Kasumi-1 (cell line): ENCODE results near the gene HIVEP3.
"Not testable (repeated sequence)": the region's sequence is repeated elsewhere in the genome, so short reads cannot be mapped to it uniquely, and the experiment has no call there.

Experiments used
- DNase-seq, 2 experiments: peaks; one replicate each; lab custom pipeline; 2025; lab: John Stamatoyannopoulos, UW

Gene HIVEP3

DNA sequence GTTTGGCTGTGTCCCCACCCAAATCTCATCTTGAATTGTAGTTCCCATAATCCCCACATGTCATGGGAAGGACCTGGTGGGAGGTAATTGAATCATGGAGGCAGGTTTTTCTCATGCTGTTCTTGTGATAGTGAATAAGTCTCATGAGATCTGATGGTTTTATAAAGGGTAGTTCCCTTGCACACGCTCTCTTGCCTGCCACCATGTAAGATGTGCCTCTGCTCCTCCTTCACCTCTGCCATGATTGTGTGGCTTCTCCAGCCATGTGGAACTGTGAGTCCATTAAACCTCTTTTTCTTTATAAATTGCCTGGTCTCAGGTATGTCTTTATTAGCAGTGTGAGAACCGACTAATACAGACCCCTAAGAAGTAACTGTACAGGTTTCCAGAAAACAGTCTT, 2.5 kb upstream of the HIVEP3 start:
- not testable (repeated sequence) for DNase-seq

DNA sequence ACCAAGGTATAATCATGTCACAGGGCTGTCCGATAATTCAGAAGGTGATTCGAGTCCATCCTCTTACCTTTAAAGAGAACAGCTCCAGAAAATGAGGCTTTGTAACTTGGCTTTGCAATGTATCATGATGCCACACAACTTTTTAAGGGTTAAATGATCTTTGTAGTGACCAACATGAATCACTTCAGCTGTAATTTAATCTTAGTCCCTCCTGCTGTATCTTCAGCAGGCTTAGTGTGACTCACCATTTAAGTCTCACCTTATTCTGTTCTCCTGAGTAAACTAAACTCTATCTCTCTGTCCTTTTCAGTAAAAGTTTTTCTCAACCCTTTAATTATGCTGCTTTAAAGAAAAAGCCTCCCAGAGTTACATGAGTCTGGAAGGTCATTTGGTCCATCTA, 1.9 kb upstream of the HIVEP3 start:
- DNase-seq, result no peak

DNA sequence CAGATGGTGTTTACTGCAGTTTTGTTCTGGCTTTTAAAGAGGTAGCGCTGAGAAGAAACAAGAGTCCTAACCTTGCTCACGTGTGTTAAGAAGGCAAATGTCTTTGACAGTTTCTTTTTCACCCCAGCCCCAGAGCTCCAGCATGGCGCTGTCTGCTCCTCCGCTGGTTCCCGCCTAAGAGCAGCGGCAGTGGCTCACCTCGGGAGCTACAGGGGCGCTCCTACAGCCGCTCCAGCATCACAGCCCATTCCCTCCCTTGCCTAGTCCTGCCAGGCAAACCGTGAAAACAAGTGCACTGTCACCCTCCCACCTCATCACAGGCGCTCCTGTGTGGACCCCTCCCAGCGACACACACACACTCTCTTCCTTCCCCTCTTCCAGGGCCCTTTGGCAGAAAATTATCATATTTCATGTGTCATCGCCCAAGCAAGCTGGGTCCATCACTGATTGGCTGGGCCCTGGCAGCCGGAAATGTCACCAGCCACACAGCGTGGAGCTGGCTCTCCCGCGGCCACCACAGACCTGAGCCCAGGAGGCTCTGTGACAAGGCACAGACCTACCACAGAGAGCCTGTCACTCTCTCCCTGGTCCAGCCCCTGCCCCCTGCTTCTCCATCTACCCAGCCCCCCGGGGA, 1.2 kb upstream of the HIVEP3 start:
- no peak for DNase-seq

DNA sequence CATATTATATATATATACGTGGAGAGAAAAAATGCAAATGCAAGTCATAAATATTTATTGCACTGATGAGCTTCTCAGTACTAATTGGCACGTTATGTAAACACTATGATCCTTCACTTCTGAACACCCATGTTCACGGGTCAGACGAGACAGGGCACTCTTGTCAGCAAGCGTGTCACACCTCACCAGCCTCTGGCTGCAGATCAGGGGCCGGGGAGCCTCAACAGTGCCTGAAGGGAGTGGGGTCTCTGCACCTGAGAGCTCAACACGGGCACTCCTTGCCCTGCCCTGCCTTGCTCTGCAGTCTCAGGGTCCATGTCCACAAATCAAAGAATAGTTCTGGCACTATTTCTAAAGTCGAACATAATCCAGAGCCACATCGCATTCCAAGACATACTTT, 409 bp upstream of the HIVEP3 start:
- no peak for DNase-seq

DNA sequence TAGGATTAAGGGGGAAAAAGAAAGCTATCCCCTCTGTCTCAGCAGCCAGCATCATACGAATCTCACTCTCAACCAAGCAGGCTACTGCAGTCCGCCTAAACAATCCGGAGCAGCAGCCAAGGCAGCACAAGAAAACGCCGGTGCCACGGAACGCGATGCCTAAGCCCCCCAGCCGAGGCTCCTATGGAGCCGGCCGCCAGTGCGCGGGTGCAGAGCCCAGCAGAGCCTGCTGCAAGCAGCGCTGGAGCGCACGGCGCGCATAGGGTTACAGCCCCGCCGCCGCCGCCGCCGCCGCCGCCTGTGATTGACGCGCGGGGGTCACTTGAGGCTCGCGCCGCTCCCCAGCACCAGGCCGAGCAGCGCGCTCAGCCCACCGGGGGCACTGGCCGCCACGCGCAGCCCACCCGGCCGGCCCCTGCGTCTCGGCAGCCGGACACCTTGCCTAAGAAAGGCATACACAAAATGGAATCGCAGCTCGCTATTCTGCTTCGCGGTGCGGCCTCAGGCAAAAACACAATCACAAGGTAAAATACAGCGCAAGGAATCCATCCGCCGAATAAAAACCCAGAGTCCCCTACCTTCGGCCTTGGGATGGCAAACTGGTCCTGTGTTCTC, 780 bp downstream of the HIVEP3 start:
- DNase-seq, result no peak

DNA sequence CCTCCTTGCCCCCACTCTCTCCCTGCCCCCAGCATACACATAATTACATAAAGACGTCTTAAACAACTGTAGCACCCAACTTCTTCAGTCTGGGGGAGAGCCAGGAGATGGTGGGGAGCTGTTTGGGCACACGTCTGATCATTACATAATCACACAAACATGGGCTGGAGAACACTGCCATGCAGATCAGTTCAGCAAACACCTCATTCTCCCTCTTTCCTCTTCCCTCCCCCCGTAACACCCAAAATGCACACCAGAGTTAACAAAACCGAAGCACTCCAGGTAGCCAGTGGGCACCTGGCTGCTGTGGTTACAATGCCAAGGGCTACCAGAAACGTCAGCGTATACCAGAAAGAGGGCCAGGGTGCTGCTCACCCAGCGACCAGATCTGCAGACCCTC, 1.6 kb downstream of the HIVEP3 start:
- no peak for DNase-seq

DNA sequence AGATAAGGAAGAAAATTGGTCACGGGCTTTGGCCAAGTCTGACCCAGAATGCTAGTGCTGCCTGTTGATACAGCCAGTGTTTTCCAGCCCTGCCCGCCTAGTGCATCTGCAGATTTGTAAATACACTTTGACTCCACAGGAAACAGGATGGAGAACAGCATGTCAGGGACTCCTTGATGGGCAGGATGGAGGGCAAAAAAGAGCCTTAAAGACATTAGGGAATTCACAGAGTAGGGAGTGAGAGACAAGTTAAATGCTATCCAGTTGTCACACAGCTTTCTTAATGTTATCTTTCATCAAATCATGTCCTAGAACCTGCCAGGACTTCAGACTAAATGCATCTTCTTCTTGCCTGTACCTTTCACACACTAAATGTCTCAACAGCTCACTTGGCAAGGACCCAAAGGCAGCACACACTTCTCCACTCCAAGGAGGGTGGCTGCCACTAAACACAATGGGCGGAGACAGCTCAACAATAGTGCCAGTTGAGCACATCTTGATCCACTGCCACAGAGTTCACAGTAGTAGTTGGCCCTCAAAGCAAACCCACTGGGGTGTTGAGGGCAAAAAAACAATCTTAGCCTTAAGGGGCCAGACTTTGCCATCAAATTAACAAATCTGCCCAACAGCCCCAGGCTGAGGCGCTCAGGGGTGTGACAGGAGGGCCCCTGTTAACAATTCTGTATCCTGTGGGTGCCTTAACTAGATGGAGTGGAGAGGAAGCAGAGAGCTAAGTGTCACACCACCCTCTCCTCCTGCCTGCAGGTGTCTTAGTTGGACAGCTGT, 2.7 kb downstream of the HIVEP3 start:
- DNase-seq, result no peak

DNA sequence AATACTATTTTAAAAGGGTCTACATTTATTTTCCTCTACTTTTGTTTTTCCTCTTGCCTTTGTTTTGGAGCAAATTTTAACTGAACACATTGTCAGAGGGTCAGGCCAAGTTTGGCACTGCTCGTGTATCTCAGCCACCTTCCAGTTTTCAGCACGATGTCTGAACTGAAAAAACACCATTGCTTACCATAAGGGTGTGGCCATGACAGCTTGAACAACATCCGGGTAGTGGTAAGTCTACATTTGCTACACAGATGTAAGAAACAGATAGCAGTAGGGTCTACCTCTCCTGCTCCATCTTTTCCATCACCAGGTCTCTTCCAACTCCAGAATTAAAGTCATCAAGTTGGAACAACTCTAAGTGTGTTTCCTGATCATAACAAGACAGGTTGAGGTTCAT, 4.2 kb downstream of the HIVEP3 start:
- no peak for DNase-seq

DNA sequence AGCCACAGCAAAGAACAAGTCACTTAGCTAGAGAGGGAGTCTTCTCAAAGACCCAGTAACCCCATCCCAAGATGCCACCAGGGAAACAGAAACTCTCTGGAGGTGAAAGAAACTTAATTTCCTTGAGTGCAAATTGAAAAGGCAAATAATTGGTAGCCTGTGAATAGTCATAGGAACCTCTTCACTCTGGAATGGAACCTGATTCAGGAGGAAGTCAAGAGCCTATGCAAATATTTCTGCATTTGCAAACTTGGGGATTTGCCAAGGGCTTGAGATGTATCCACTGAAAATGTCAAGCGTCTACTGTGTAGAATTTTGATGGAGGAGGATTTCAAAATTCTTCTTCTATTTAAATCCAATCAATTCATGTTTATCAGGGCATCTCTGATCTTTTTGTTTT, 5.7 kb downstream of the HIVEP3 start:
- DNase-seq, result no peak

DNA sequence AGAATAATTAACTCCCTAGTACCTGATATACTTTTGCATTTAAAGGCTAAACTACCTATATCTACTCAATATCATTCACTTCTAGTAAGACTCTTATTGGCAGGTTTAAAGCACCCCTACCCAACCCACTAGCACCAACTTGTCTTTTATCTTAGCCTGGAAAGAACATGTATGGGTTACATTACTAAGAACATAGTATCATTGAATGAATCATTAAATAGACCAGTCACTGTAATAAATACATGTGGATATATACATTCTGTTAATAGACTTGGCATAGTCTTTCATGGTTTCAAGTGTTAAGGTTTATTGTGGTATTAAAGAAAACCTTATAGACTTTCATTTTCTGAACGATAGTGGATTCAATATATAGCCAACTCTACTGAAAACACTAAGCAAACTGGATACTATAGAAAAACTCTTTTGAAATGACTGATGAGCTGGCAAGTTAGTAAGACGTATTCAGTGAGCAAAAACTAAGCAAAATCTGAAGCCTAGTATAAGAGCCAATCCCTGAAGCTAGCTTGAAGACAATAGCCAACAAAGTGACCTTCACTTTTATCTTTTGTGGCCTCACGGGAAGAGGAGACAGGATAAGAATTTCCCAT, 10.3 kb downstream of the HIVEP3 start:
- DNase-seq, result no peak

DNA sequence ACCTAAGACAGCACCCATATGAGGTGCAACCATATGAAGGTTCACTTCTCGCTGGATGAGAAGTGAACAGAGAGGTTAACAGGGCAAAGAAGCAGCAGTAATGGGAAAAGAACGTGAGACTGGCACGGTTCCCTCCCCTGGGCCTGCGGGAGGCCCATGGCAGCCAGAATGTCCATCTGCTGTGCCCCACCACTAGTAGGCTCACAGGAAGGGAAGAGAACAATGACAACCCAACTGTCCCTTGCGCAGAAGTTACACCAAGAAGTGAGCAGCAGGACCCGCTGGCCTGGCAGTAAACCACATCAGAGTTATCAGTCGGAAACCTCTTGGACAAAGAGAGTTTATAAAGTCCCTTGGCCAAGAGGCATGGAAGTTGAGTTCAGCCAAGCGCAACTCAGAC, 11.3 kb downstream of the HIVEP3 start:
- DNase-seq, result no peak

DNA sequence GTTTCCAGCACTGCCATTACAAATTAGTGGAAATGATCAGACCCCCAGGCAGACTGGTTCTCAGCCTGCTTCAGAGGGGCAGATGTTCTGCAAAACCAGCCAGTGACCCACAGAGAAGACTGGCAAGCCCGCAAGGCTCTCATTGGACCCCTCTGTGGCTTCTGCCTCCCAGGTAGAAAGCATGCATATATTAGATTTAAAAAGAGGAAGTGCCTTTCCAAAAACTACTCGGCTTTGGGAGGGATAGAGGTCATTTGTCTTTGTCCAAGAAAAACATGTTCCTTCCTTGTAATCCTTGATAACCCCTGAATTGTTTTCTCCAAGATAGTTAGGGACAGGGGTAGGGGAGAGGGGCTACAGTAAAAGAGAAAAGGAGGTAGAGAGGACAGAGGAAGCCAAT, 11.8 kb downstream of the HIVEP3 start:
- peak in 1 of 2 experiments; percentile 1 for DNase-seq

DNA sequence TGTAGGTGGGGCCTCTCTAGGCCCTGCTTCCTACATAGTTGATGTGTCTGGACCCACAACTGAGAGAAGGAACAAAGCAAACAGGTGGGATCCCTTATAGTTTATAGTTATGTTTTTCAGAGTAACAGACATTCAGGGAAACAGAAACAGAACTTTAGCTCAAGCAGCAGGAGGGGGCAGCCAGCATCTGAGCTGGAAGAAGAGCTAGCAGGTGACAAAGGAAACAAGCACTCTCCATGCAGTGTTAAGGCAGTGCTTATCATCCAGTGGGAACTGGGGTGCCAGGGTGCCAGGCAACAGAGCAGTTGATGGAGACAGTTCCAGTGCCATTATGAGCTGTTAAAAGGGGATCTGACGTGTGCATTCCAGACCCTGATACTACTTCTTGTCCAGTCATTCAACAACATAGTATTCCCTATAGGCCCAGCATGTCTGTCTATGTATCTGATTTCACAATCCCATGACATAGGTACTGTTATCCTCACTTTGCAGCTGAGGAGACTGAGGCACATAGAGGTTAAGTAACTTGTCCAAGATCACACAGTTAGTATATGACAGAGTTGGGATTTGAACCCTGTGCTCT, 13.5 kb downstream of the HIVEP3 start:
- no peak for DNase-seq

DNA sequence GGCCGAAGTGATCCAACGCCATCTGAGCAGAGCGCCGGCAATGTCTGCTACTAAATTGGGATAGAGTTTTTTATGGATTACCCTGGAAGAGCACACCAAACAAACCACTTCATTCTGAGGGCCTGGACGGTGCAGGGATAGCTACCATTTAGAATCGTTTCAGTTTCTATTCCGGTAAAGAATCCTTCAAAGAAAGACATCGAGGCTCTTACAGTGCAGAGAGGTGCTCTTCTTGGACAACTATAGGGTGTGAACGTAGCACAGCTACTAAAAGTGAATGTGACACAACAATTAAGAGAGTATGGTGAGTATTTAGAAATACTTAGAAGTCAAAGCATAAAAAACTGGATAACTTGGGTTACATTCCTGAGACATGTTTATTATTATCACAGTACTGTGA, 16.1 kb downstream of the HIVEP3 start:
- no peak for DNase-seq

DNA sequence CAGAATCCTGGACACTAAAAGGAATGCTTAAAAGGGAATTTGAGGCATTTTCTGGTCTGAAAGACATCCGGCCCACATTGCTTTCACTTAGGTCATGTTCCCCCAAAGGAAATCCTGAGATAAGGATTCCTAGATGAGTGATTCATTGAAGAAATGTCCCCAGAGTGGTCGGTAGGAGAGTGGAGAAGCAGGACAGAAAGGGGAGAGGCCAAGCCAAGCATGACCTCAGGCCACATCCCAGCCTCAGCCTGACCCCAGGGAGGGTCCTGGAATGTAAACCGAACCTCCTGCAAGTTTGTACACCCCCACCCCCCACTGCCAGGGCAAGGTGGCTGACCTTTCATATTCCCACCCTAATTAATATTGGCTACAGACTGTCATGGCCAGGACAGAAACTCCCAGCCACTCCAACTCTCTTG, 16.6 kb downstream of the HIVEP3 start:
- no peak for DNase-seq

DNA sequence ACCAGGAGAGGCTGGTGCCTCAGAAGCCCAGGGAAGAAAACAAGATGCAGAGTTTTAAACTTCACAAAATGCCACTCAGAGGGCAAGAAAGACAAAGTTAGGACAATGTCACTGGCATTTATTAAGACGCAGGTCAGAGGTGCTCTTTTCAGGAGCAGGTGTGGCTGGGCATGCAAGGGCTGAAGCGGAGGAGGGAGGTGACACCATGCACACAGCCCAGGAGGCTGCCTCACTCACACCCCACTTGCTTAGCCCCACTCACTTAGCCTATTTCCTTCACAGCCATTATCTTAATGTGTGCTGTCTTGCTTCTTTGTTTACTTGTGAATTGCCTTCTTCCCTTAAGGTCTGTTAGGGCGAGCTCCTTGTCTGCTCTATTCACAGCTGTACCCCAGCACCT, 17.2 kb downstream of the HIVEP3 start:
- no peak for DNase-seq

DNA sequence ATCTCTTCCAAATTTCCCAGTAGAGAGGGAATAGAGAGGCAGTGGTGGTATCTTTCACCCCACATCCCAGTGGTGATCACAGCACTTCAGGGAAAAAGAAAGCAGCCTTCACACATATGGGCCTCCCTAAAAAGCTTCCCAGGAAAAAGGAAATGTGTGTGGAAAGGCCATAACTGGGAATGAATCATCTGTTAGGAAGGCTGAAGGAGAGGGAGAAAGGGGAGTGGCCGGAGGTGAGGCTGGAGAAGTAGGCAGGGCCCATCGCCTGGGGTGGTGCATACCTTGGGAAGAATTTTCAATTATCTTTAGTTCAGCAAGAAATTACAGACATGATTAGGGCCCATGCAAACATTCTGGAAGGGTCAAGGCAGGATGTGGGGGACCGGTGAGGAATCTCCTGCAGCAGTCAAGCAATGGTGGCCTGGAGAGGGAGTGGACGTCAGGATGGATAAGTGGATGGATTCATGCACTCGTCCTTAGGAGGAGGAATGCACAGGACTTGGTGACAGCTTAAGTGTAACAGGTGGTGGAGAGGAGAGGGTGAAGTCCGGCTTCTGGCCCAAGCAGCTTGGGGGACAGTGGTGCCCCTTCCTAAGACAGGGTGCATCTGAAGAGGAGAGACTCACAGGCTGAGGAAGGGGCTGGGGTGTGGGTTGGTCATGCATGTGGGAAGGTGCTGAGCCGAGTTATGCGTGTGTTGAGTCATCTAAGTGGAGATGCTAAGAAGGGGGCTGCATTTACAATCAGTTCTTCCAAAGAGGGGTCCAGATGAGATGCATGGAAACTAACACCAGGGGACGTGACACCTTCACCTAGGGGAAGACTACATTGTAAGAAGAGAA, 17.9 kb downstream of the HIVEP3 start:
- no peak for DNase-seq

DNA sequence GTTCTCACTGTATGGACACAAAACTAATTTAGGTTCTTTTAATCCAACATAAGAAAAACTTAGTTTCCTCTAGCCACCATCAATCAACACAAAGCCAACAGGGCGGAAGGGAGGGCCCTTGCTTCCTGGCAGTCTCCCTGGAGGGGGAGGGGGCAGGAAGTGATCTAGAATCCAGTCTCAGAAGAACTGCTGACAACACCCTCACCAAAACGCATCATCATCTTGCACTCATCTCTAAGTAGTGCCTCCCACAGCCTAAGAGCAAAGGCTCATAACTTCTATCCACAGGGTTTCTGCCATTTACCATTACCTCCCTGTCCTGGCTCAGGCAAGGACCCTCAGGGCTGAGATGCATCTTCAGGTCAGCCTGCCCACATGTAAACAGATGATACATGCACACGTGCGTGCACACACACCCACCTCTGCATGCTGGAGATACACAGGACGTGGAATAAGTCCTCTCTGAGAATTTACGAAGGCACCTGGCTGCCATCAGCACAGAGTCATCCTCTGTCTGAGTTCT, 20.5 kb downstream of the HIVEP3 start:
- DNase-seq, result no peak

DNA sequence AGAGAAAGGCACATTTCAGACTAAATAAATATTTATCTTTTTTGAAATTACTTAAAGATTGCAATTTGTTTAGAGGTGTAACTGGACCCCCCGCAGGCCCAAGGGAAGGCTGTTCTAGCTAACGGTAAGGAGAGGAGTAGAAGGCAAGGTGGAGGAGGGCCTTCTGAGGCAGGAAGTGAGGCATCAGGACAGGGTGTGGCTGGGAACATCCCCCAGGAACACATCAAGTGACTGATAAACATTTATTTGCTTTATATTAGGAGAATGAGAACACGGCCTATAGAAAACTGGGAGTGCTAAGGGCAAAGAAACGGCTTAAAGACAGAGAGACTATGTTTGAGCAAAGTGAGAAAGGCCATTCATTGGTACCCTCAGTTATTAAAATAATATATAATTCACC, 23.2 kb downstream of the HIVEP3 start:
- DNase-seq, result no peak

DNA sequence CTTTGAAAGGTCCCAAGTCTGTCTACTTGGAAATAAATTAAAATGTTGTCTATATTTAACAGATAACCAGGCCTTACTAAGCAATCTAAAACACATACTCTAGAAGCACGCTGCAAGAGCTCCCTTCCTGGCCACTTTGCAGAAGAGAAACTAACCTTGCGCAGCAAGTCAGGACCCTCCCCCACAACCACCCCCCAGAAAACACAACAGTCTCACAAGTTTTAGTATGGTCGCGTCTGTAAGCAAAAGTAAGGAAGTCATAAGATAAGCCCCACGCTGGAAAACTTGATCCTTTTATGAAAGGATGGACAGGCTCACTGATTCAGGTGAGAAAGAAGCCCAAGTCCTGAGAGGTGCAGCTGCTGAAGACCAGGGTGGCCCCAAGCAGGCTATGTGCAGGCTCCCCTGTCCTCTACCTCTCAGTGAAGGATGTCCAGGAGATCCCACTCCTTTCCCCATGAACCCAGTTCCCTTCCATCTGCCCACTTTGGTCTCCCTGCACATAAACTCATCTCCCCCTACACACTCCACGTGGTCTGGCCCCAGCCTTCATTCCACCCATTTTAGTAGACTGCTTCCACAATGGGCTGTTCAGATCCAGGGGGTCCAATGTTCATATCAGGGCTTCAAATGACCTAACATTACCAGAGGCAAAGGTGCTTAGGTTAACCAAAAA, 23.8 kb downstream of the HIVEP3 start:
- DNase-seq, result no peak
